GM12878 (cell line): Measurements from ENCODE around the gene GALNS. TPM values are rescaled to one million over a fixed set of nuclear protein-coding genes. Genes with fewer than 3 reads are reported as not detected.

Source experiments
- ATAC-seq: fragments of 200-7000 bp; cut with Tn5 transposase; 3 replicates; pipeline ENCODE4 v1.9.1; 2020; ENCODE audit warnings: mild to moderate bottlenecking, moderate library complexity
- BruUV-seq: library from RNA; stranded (reverse); fragments of 400-500 nt; replicated peaks from 2 replicates; lab custom pipeline; 2021; lab: Mats Ljungman, UMichigan
- CTCF ChIA-PET: fragments of 300-600 bp; sonication (Branson Sonifier 250); formaldehyde crosslinking; extraction: SDS; loops from one replicate; lab custom pipeline; 2021; ENCODE audit warnings: inconsistent platforms; lab: Yijun Ruan, JAX
- POLR2A ChIA-PET: fragments of 350-600 bp; formaldehyde crosslinking; extraction: SDS; loops from one replicate; lab custom pipeline; 2021; ENCODE audit warnings: inconsistent platforms; lab: Charles Lee
- RAD21 ChIA-PET: fragments of 300-600 bp; sonication (Branson Sonifier 250); formaldehyde crosslinking; loops from one replicate; lab custom pipeline; 2023; ENCODE audit warnings: antibody characterized with exemption; ENCODE audit not compliant: unreplicated experiment; lab: Charles Lee
- SMC1A ChIA-PET: fragments of 300-600 bp; sonication (Branson Sonifier 250); formaldehyde crosslinking; loops from one replicate; lab custom pipeline; 2023; ENCODE audit not compliant: unreplicated experiment, uncharacterized antibody; lab: Charles Lee
- DNase-seq: peaks from one replicate; pipeline ENCODE4 v3.0.0-alpha.2; 2011; ENCODE audit warnings: low read depth, low spot score
- FAIRE-seq: peaks from 3 replicates; lab custom pipeline; 2011; peaks lifted over from hg19 to GRCh38; lab: Jason Lieb, UNC
- H2AFZ ChIP-seq: 2 replicates; pipeline ENCODE4 v1.6.0; 2011; ENCODE audit warnings: low read depth, low read length, control low read depth; ENCODE audit not compliant: control insufficient read depth
- H3K27ac ChIP-seq: 2 replicates; pipeline ENCODE4 v1.5.1; 2011; ENCODE audit warnings: control low read depth; ENCODE audit not compliant: control insufficient read depth, insufficient read depth
- H3K27me3 ChIP-seq, 2 experiments: replicated peaks in 1 of 2; 2 replicates each; pipeline versions ENCODE4 v1.6.0 to v1.6.1; 2011; ENCODE audit warnings: low read length in 1 of 2; ENCODE audit not compliant: control insufficient read depth in 2 of 2, insufficient read depth in 2 of 2
- H3K36me3 ChIP-seq, 2 experiments: 2 replicates each; pipeline ENCODE4 v1.5.1; 2011; ENCODE audit warnings: low read length in 1 of 2; ENCODE audit not compliant: control insufficient read depth in 2 of 2, insufficient read depth in 2 of 2
- H3K4me1 ChIP-seq: 2 replicates; pipeline ENCODE4 v1.6.1; 2011; ENCODE audit warnings: mild to moderate bottlenecking, low read length, moderate library complexity, mixed read lengths; ENCODE audit not compliant: control insufficient read depth, insufficient read depth
- H3K4me2 ChIP-seq: 2 replicates; pipeline ENCODE4 v1.6.0; 2011; ENCODE audit warnings: control low read depth; ENCODE audit not compliant: control insufficient read depth, insufficient read depth
- H3K4me3 ChIP-seq: fragments of 200-600 bp; sonication (generic); 2 replicates; pipeline ENCODE4 v1.5.1; 2016
- H3K79me2 ChIP-seq: 2 replicates; pipeline ENCODE4 v1.6.0; 2011; ENCODE audit warnings: low read length; ENCODE audit not compliant: control insufficient read depth, insufficient read depth
- H3K9ac ChIP-seq: 2 replicates; pipeline ENCODE4 v1.8.0; 2011; ENCODE audit warnings: low read length, control low read depth, mixed read lengths; ENCODE audit not compliant: control insufficient read depth, insufficient read depth
- H3K9me3 ChIP-seq: replicated peaks from 3 replicates; pipeline ENCODE4 v1.5.1; 2011; ENCODE audit warnings: mild to moderate bottlenecking, low read length; ENCODE audit not compliant: control insufficient read depth, insufficient read depth
- H4K20me1 ChIP-seq: 2 replicates; pipeline ENCODE4 v1.6.0; 2011; ENCODE audit not compliant: control insufficient read depth, insufficient read depth
- EGR1 ChIP-seq, 2 experiments: IDR thresholded peaks; 1 replicate in 1 of 2; 2 replicates in 1 of 2; pipeline ENCODE4 v1.6.1; 2011 to 2012; ENCODE audit warnings: low read depth in 2 of 2, low read length in 2 of 2, borderline replicate concordance in 1 of 2, mild to moderate bottlenecking in 1 of 2, moderate library complexity in 1 of 2
- JUND ChIP-seq: IDR thresholded peaks from 2 replicates; pipeline ENCODE4 v1.6.1; 2012; ENCODE audit warnings: low read depth, mild to moderate bottlenecking, low read length, improper control_type of control experiment, moderate library complexity
- MTA3 ChIP-seq: IDR thresholded peaks from 2 replicates; pipeline ENCODE4 v1.6.1; 2012; ENCODE audit warnings: low read length, inconsistent platforms, borderline replicate concordance
- MXI1 ChIP-seq: fragments of 150-350 bp; IDR thresholded peaks from 2 replicates; pipeline ENCODE4 v1.6.1; 2011; ENCODE audit warnings: low read depth, mild to moderate bottlenecking, inconsistent platforms, low read length, improper control_type of control experiment
- SPI1 ChIP-seq: IDR thresholded peaks from 2 replicates; pipeline ENCODE4 v1.6.1; 2011; ENCODE audit warnings: low read depth, mild to moderate bottlenecking, low read length, moderate library complexity, borderline replicate concordance; ENCODE audit not compliant: insufficient read depth
- WGBS: methylation state at CpG from one replicate; pipeline ENCODE4 v1.1.6; 2016; ENCODE audit warnings: low lambda C conversion rate; ENCODE audit not compliant: insufficient replicate concordance, insufficient coverage; ENCODE audit errors: missing lambda C conversion rate; 5-methylcytosine and 5-hydroxymethylcytosine counted together
- in situ Hi-C: fragments of 300-500 bp; cut with MboI; formaldehyde crosslinking; loops from 9 replicates; pipeline ENCODE4 v1.14.3; 2018; ENCODE audit warnings: mixed read lengths
- intact Hi-C: fragments of 100-400 bp; cut with micrococcal nuclease; formaldehyde crosslinking; loops from one replicate; pipeline ENCODE4 v1.14.2; 2022; ENCODE audit not compliant: unreplicated experiment
- polyA plus RNA-seq, 11 experiments: library from polyadenylated mRNA; depleted of rRNA in 4 of 11; unstranded in 6 of 11; stranded (reverse) in 5 of 11; fragments of >200 nt; fragmentation: Nextera tagmentation in 4 of 11; fragmentation: Illumina TruSeq in 1 of 11; extraction: Ambion mirVana in 4 of 11; extraction: Trizol in 1 of 11; gene quantifications; 1 replicate in 1 of 11; 2 replicates in 10 of 11; pipeline versions ENCODE4 v1.2.1 to v1.2.3, GENCODE V29; 2011 to 2016; ENCODE audit warnings: inconsistent platforms in 2 of 11, missing spikeins in 2 of 11, low read depth in 1 of 11
- total RNA-seq, 4 experiments: library from RNA; depleted of rRNA in 3 of 4; stranded (reverse); fragments of >200 nt in 3 of 4; fragmentation: Illumina TruSeq in 1 of 4; extraction: Trizol in 1 of 4; gene quantifications; 2 replicates each; pipeline versions ENCODE4 v1.2.1 to v1.2.3, GENCODE V29; 2013 to 2021
- TF ChIP-seq, protein P1 (sequence below): fragments of 450-650 bp; IDR thresholded peaks from 2 replicates; pipeline ENCODE4 v1.6.1; 2016; ENCODE audit warnings: mild to moderate bottlenecking
- TF ChIP-seq, protein P2 (sequence below): fragments of 450-650 bp; conservative IDR thresholded peaks from 2 replicates; pipeline ENCODE4 v1.6.1; 2017; ENCODE audit warnings: mild to moderate bottlenecking, moderate library complexity

Gene GALNS
- total and polyA plus RNA-seq, 10 of the 15 experiments (the other 5 are each of a cell fraction or from before 2014, with no cell fraction given), result 0.37 to 12.4 (median 5.3) TPM

DNA sequence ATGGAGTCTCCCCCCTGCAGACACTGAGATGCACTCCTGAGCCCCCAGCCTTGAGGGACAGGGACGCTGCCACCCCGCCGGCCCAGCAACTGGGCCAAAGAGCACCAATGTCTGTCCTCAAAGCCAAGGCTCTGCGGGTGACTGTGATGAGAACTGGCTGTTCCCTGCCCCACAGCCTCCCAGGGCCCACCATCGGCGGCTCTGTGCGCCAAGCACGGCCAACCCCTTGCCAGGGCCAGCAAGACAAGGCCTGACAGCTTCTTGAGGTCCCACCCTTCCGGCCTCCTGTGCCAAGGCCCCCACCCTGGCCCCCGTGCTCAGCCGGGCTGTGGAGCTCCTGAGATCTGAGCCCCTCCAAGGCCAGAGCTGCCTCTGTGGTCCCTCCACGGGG lies 43.9 kb upstream of the GALNS start:
- Histone ChIP-seq H3K9me3 (no peaks in the 10 kb centered on the region), H3K79me2 (no peaks in the 10 kb centered on the region), H3K9ac (no peak overlapping the region), H2AFZ (no peak overlapping the region), H3K36me3 (no peaks in the 10 kb centered on the region; a peak in 3 of 4 replicates), H3K4me2 (no peak overlapping the region), H3K27me3 (no peaks in the 10 kb centered on the region), H3K4me3 (no peak overlapping the region), H3K4me1 (no peaks in the 10 kb centered on the region), H4K20me1 (no peaks in the 10 kb centered on the region), H3K27ac (no peak overlapping the region)
- ChIA-PET CTCF (no interaction called here), RAD21 (no interaction called here), POLR2A (no interaction called here), SMC1A (no interaction called here)
- in situ Hi-C loops, result no loop called here
- FAIRE-seq (no peak), ATAC-seq (no peak), DNase-seq (no peak)
- intact Hi-C loops, result no loop called here
- WGBS, result 95% methylated on average over 12 of the region's 12 CpGs
- TF ChIP-seq, protein P1, sequence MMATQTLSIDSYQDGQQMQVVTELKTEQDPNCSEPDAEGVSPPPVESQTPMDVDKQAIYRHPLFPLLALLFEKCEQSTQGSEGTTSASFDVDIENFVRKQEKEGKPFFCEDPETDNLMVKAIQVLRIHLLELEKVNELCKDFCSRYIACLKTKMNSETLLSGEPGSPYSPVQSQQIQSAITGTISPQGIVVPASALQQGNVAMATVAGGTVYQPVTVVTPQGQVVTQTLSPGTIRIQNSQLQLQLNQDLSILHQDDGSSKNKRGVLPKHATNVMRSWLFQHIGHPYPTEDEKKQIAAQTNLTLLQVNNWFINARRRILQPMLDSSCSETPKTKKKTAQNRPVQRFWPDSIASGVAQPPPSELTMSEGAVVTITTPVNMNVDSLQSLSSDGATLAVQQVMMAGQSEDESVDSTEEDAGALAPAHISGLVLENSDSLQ, result no peak
- TF ChIP-seq MXI1, result no peak
- no peak for TF ChIP-seq MTA3
- TF ChIP-seq EGR1 (IDR thresholded peaks at IDR 0.05; ENCODE audit: borderline replicate concordance in 1 of 2, low read depth in 2 of 2, low read length in 2 of 2), result no peak
- TF ChIP-seq JUND, result no peak
- TF ChIP-seq SPI1, result no peak
- TF ChIP-seq, protein P2, sequence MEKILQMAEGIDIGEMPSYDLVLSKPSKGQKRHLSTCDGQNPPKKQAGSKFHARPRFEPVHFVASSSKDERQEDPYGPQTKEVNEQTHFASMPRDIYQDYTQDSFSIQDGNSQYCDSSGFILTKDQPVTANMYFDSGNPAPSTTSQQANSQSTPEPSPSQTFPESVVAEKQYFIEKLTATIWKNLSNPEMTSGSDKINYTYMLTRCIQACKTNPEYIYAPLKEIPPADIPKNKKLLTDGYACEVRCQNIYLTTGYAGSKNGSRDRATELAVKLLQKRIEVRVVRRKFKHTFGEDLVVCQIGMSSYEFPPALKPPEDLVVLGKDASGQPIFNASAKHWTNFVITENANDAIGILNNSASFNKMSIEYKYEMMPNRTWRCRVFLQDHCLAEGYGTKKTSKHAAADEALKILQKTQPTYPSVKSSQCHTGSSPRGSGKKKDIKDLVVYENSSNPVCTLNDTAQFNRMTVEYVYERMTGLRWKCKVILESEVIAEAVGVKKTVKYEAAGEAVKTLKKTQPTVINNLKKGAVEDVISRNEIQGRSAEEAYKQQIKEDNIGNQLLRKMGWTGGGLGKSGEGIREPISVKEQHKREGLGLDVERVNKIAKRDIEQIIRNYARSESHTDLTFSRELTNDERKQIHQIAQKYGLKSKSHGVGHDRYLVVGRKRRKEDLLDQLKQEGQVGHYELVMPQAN, result no peak
- BruUV-seq, result no TSS peak
